IPS-18c (cell line): Measurements from ENCODE around the gene LMO7.

Source experiments
- H3K4me3 ChIP-seq: 2 replicates; pipeline ENCODE4 v1.7.0; 2013; ENCODE audit warnings: low read depth, mild to moderate bottlenecking, low read length, moderate library complexity; ENCODE audit not compliant: insufficient read depth
- H3K9me3 ChIP-seq: one replicate; pipeline ENCODE4 v1.6.1; 2013; ENCODE audit warnings: mild to moderate bottlenecking, low read length, moderate library complexity; ENCODE audit not compliant: control insufficient read depth, insufficient read depth

The LMO7 gene

DNA sequence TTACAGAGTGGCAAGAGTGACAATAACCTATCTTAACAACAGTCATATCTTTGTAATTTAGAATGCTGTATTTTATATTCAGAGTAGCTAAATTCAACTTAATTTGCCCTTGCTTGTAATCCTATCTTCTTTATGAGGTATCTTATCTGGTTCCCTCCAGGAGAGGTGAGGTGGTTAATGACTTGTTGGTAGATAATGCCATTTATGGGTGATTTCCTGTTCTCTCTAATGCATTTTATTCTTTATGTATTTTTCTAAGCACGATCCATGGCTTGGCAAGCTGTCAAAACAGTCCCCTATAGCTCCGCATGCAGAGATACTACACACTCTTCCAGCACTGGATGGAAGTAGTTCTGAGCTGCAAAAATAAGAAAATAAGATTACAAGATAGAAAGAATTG is 267.9 kb downstream of the LMO7 start:
- Histone ChIP-seq H3K4me3 (no peak overlapping the region), H3K9me3 (no peaks in the 10 kb centered on the region)

DNA sequence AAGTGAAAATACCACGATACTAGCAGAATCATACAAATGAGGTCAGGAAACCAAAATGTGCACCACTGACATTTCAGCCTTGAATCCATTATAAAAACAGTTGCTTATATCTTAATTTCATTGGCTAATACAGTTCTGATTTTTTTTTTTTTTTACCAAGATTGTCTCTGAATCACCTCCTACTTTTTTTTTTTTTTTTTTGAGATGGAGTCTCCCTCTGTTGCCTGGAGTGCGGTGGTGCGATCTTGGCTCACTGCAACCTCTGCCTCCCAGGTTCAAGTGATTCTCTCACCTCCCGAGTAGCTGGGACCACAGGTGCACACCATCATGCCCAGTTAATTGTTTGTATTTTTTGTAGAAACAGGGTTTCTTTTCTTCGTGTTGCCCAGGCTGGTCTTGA is 270.2 kb downstream of the LMO7 start:
- H3K4me3 ChIP-seq = no peak overlapping the region
- no peaks in the 10 kb centered on the region for H3K9me3 ChIP-seq

DNA sequence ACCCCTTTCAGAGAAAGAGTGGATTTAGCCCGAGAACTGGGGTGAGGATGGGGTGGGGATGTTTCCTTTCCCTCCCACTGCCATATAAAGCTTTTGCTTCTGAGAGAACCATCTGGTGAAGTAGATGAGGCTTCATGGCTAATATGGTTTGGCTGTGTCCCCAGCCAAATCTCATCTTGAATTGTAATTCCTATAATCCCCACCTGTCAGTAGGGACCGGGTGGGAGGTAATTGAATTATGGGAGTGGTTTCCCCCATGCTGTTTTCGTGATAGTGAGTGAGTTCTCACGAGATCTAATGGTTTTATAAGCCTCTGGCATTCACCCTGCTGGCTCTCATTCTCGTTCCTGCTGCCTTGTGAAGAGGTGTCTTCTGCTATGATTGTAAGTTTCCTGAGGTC is 270.9 kb downstream of the LMO7 start:
- Histone ChIP-seq H3K9me3 (no peaks in the 10 kb centered on the region), H3K4me3 (no peak overlapping the region)

DNA sequence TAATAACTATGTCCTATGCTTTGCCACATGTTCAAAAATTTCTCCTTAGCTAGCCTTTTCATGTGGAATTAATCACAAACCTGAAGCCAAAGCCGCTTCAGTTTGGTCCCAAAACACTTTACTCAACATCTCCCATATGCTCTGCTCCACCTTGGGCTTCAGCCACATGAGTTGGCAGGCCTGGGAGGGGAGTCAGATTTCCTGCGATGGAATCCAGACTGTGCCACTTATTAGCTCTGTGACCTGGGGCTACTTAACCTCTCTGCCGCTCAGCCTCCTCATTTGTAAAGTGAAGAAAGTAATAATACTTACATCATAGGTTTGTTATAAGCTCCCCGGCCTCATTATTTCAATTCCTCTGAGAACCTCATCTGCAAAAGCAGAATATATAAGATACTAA is 272.0 kb downstream of the LMO7 start:
- Histone ChIP-seq H3K9me3 (no peaks in the 10 kb centered on the region), H3K4me3 (no peak overlapping the region)
